ENCODE results near the gene DNPEP.

Gene DNPEP

DNA sequence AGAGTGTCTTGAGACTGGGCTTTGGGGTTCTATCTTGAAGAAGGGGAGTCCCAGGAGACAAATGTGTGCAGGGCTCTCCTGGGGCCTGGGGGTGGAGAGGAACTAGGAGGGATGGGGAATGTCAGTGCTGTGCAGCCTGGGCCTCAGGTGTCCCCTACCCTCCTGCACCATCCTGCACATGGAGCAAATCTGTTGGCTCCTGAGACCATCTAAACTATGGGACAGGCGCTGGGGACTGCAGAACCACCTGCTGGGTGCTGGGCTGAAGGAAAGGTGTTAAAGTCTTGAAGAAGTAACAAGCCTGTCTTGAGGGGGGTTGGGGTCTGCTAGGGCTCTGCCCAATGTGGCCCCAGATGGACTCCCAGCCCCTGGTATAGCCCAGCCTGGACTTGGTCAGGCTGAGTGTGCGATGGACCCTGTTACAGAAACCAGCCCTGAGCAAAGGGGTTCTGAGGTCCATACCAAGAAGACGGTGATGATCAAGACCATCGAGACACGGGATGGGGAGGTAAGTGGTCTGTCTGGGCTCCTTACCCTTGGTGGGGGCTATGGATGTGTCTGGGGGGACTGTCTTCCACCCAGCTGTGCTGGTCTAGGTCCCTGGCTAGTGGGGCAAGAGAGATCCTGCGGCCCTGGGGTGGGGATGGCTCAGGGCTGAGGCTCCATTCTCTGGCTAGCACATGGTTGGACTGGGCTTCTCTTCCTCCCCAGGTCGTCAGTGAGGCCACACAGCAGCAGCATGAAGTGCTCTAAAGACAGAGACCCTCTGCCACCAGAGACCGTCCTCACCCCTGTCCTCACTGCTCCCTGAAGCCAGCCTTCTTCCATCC, 37.7 kb upstream of the DNPEP start:
- no peak overlapping the region for H3K4me3 ChIP-seq (ENCODE audit: low read depth, low read length)
- no peak for DNase-seq (ENCODE audit: low read depth)
- TF ChIP-seq CTCF (conservative IDR thresholded peaks at IDR 0.05; ENCODE audit: low read depth, low read length): no peak

DNA sequence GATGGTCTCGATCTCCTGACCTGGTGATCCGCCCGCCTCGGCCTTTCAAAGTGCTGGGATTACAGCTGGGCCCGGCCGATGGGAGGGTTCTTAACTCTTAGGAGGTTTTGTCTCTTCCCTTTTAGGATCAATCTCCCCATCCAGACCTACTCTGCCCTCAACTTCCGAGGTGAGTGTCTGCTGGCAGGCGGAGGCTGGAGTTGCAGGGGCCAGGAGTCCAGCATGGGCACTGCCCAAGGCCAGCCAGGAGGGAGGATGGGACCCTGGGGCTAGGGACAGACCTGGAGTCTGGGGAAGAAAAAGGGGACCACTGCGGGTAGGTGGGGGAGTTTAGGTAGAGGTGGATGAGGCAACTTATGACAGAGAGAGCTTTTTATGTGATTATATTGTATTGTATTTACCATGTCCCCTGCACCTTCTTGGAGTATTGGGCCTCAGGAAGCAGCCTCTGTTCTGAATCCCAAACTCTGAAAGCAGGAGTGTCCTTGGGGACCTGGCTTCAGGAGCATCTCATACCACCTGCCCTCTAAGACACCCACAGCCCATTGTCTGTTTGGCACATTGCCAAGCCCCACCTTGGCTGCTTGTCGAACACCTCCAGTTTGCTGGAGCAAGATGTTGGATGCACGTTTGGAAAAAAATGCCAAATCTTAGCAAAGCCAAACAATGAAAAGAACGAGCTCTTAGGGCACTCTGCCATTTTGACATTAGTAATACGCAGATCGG, 36.1 kb upstream of the DNPEP start:
- no peak for TF ChIP-seq CTCF (conservative IDR thresholded peaks at IDR 0.05; ENCODE audit: low read depth, low read length)
- no peak overlapping the region for H3K4me3 ChIP-seq (ENCODE audit: low read depth, low read length)
- no peak for DNase-seq (ENCODE audit: low read depth)

- TF ChIP-seq CTCF (conservative IDR thresholded peaks at IDR 0.05; ENCODE audit: low read depth, low read length): no peak
- no peak overlapping the region for H3K4me3 ChIP-seq (ENCODE audit: low read depth, low read length)
- no peak for DNase-seq (ENCODE audit: low read depth)
Observed at GRCh38 chr2:219422952-219423534, 35.3 kb upstream of the DNPEP start.

GRCh38 chr2:219421323-219421722, 33.6 kb upstream of the DNPEP start:
- H3K4me3 ChIP-seq (ENCODE audit: low read depth, low read length): no peak overlapping the region
- TF ChIP-seq CTCF (conservative IDR thresholded peaks at IDR 0.05; ENCODE audit: low read depth, low read length): no peak
- no peak for DNase-seq (ENCODE audit: low read depth)

DNA sequence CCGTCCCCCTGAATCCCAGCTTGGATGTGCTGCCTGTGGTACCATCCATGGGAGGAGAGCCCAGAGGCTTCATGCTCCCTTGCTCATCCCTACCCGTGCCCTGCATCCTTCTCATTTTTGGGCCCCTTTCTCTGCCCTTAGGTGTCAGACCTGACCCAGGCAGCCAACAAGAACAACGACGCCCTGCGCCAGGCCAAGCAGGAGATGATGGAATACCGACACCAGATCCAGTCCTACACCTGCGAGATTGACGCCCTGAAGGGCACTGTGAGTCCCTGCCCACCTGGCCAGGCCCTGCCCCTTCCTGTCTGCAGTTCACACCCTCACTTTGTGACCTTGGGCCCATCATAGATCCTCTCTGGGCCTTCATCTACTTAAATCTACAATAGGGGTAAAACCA, 33.0 kb upstream of the DNPEP start:
- no peak for DNase-seq (ENCODE audit: low read depth)
- no peak overlapping the region for H3K4me3 ChIP-seq (ENCODE audit: low read depth, low read length)
- no peak for TF ChIP-seq CTCF (conservative IDR thresholded peaks at IDR 0.05; ENCODE audit: low read depth, low read length)

DNA sequence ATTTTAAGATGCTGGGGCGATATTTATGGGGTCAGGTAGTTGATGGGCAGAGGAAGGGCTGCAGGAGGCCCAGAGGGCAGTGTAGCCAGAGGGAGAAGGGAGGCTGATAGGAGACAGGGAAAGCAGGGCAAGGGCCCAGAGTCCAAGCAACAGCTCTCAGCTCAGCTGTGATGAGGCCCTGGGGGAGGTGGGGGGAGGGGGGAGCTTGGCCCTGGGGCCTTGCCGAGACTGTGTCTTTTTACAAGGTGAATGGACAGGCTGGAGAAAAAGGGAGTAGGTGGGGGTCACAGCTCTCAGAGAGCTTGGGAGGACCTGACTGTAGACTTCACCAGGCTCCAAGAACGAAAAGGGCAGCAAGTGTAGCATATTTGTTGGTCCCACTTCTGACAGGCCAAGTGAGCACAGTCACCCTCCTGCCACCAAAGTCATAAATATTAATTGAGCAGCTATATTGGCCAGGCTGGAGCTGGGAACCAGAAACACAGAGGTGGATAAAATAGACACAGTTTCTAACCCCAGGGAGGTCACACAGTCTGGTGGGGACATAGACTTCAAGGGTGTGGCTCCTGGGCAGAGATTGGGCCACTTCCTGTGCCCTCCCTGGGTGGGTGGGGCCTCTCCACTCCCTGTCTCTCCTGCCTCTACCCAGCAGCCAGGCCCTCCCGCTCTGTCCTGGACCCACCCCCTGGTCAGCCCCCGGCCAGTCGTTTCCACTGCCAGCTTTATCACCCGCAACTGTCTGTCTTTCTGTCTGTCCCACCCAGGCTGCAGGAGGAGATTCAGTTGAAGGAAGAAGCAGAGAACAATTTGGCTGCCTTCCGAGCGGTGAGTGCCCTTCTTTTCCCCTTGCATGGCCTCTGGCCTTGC, 31.9 kb upstream of the DNPEP start:
- H3K4me3 ChIP-seq (ENCODE audit: low read depth, low read length): no peak overlapping the region
- no peak for TF ChIP-seq CTCF (conservative IDR thresholded peaks at IDR 0.05; ENCODE audit: low read depth, low read length)
- no peak for DNase-seq (ENCODE audit: low read depth)

All from choroid plexus epithelial cell (primary cell).